Parietal lobe (tissue), 2 donors: ENCODE results near the gene INAFM1. TPM values are rescaled to one million over a fixed set of nuclear protein-coding genes. Genes with fewer than 3 reads are reported as not detected.

ENCODE experiments used
- small RNA-seq: library from RNA; depleted of rRNA; stranded (forward); fragments of <200 nt; gene quantifications from one replicate; pipeline ENCODE3, GENCODE V24; 2014; ENCODE audit warnings: low replicate concordance
- total RNA-seq: library from RNA; depleted of rRNA; stranded (reverse); fragments of >200 nt; gene quantifications from one replicate; pipeline ENCODE4 v1.2.3, GENCODE V29; 2014

Gene INAFM1
- total RNA-seq: 5.0 TPM

DNA sequence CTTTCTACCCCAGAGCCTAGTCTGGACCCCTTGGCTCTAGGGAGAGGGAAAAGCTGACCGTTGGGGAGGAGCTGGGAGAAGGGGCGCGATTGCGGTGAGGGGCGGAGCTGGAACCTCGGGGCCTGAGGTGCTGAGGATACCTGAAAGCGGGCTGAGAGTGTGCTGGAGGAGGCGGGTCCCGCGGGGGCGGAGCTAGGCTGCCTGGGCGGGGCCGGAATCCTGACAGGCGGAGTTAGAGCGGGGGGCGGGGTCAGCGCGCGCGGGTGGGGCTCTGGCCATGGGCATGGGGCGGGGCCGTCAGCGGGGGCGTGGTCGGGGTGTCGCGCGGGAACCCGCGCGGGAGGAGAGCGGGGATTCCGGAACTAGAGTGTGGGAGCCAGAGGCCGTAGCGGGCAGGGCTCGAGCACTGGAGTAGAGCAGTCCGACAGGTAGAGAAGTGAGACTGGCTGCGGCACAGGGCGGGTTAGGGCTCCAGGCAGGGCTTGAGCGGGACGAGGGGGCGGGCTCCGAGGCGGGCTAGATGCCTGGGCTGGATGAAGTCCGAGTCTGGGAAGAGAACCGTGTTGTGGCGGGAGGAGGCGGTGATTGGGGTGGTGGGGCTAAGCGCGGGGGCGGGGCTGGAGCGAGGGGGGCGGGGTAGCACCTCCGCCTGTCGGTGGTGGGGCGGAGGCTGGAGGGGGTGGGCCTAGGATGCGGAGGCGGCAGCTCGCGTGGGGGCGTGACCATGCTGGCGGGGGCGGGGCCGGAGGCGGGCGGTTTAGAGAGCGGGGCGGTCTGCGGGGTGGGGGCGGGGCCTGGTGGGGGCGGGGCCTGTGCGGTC, at the start of gene INAFM1:
Gene INAFM1, plus strand, starts transcription at position 815 of the 820 bp plus-strand sequence. CDS start 35 bp downstream, outside the sequence.

DNA sequence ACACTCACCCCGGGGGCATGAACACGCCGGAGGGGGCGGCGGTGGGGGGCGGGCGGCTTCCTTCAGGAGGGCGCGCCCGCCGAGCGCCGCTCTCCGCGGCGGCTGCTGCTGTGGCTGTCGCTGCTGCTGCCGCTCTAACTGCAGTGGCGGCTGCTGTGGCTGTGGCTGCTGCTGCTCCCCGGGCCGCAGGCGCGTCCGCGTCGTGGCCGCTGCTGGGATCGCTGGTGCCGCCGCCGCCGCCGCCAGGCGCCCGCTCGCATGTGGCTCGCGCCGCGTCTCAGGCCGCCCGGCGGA, 43.8 kb upstream of the INAFM1 start, which contains the start of gene BBC3:
Gene BBC3, minus strand, starts transcription at position 279 of the 294 bp plus-strand sequence. CDS start 2,768 bp downstream, outside the sequence.

DNA sequence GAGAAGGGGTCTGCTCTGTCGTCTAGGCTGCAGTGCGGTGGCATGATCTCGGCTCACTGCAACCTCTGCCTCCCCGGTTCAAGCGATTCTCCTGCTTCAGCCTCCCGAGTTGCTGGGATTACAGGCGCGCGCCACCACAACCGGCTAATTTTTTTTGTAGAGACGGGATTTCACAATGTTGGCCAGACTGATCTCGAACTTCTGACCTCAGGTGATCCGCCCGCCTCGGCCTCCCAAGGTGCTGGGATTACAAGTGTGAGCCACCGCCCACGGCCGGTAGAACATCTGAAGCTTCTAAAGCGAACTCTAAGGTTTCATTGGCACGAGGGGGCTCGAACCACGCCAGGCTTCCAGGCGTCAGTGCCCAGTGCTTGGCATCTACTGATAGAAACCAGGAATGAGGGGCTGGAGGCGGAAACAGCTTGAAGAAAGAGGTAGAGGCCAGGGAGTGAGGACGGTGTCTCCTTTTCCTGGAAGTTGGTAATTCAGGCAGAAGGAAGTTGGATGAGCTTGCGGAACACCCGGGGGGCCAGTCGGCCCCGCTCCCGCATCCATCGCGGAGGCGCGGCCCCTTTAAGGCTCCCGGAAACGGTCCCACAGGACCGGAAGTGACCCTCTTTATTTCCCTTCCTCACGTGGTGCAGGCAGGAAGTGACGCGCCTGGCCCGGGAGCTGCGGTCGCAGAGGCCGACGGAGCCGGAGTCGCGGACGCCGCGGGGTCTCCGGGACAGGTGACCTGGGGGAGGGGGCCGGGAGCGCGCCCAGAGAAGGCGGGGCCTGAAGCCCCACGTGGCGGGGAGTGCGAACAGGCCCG, 18.6 kb upstream of the INAFM1 start, which contains the start of gene CCDC9:
Gene CCDC9, plus strand, starts transcription at position 647 of the 814 bp plus-strand sequence. CDS start 1,876 bp downstream, outside the sequence.

DNA sequence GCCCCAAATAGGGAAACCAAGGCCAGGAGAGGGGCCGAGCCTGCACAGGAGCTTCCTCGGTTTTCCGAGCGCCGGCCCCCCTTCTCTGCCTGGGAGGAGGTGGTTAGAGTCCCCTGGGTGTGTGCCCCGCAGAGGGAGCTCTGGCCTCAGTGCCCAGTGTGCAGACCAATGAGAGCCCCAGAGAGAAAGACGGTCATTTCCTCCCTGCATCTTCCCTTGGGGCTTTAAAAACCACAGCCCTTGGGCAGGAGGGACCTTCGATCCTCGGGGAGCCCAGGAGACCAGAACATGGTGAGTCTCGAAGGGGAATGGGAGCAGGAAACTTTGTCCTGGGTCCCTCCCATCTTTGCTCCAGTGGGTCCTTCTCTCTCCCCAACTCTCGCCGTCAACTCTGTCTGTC, 34.9 kb downstream of the INAFM1 start, which contains the start of gene C5AR1:
Gene C5AR1, plus strand, starts transcription at position 254 of the 400 bp plus-strand sequence. Its CDS starts 35 bp downstream, at position 289.

Small RNAs within 50 kb of the gene (small RNA-seq; reads per million reads assigned to genes)
- not detected for gene MIR3190

Other genes with a start within 250 kb of the INAFM1 start
- gene TMEM160, start 226.3 kb upstream of the INAFM1 start, total RNA-seq: 11.3 TPM
- 18.8 TPM for gene ZC3H4, start 161.1 kb upstream of the INAFM1 start, total RNA-seq
- 69.2 TPM for gene SAE1, start 144.1 kb upstream of the INAFM1 start, total RNA-seq
- gene BBC3, start 43.7 kb upstream of the INAFM1 start, total RNA-seq: 10.3 TPM
- 3.8 TPM for gene CCDC9, start 18.4 kb upstream of the INAFM1 start, total RNA-seq
- 0.31 TPM for gene C5AR1, start 35.0 kb downstream of the INAFM1 start, total RNA-seq
- under 0.01 TPM for gene C5AR2, start 57.3 kb downstream of the INAFM1 start, total RNA-seq
- 23.2 TPM for gene DHX34, start 74.4 kb downstream of the INAFM1 start, total RNA-seq
- gene MEIS3, start 144.6 kb downstream of the INAFM1 start, total RNA-seq: 94.8 TPM
- gene SLC8A2, start 197.0 kb downstream of the INAFM1 start, total RNA-seq: 42.3 TPM
- gene KPTN, start 209.3 kb downstream of the INAFM1 start, total RNA-seq: 6.9 TPM
- gene NAPA, start 240.2 kb downstream of the INAFM1 start, total RNA-seq: 59.2 TPM